C4-2B (cell line): ENCODE data around the gene B9D1.
A peak's percentile ranks its signal among the peaks of the same experiment; 100 is the strongest.

ENCODE experiments used
- H3K27ac ChIP-seq: fragments of 450-650 bp; 2 replicates; pipeline ENCODE4 v1.5.1; 2017
- ZFX ChIP-seq: fragments of 450-650 bp; IDR thresholded peaks from 2 replicates; pipeline ENCODE4 v1.6.1; 2017
- TF ChIP-seq, protein P1 (sequence below): fragments of 450-650 bp; conservative IDR thresholded peaks from 2 replicates; pipeline ENCODE4 v1.5.1; 2017; ENCODE audit warnings: mild to moderate bottlenecking

The B9D1 gene

DNA sequence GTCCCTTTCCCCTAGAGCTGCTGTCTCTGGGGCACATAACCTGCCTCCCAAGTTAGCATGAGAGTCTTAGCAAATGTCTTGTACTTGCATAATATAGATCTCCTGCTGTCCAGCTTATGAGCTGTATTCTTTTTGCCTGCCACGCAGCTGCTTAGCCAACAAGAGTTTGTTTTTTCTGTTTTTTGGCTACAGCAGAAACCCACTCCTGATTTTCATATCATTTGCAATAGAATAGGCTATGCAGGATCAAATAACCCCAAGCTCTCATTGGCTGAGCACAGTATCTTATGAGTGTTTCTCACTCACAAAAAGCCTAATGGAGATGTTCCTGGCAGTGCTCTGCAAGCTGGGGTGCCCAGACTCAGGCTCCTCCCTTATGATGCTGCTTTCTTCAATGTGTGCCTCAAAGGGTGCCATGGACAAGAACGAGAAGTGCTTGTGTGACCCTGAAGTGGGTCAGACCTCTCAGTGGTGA lies 23.1 kb downstream of the B9D1 start:
- no peak for TF ChIP-seq ZFX
- TF ChIP-seq, protein P1, sequence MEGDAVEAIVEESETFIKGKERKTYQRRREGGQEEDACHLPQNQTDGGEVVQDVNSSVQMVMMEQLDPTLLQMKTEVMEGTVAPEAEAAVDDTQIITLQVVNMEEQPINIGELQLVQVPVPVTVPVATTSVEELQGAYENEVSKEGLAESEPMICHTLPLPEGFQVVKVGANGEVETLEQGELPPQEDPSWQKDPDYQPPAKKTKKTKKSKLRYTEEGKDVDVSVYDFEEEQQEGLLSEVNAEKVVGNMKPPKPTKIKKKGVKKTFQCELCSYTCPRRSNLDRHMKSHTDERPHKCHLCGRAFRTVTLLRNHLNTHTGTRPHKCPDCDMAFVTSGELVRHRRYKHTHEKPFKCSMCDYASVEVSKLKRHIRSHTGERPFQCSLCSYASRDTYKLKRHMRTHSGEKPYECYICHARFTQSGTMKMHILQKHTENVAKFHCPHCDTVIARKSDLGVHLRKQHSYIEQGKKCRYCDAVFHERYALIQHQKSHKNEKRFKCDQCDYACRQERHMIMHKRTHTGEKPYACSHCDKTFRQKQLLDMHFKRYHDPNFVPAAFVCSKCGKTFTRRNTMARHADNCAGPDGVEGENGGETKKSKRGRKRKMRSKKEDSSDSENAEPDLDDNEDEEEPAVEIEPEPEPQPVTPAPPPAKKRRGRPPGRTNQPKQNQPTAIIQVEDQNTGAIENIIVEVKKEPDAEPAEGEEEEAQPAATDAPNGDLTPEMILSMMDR, result no peak
- H3K27ac ChIP-seq, result no peak overlapping the region

DNA sequence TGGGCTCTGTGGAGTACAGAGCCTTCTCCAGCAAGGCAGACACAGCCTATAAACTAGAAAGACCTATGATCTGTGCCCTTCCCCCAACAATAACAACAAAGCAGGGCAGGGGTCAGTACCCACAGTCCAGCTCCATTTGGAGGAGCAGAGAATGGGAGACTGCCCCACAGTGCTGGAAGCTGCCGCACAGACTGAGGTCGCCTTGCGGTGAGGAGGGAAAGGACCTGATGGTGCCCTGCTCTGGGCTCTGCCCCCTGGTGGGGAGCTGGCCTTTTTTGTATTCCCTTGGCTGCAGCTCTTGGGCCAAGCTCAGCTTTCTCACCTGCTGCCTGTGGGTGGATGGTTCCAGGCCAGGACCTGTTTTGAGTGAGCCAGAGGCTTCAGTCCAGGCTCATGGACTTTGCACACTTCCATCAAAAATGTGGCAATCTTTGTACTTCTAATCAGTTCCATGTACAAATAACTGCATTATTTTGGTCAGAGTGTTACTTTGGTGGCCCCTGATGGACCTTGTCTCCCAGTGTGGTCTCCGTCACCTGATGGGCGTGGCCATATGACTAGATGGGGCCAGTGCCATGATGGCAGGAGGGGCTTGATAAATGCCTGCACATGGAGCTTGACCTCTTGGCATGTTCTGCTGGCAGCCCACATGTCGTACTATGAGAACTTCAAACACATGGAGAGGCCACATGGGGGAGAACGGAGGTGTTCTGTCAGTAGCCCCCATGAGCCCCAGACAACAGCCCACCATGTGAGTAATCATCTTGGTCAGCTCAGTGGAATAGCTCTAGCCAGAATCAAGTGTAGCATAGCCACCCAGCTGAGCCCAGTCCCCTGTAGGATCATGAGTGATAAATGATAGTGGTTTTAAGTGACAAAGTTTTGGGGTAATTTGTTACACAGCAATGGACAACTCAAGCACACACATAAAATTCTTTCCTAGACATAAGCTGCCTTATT lies 24.2 kb downstream of the B9D1 start:
- no peak overlapping the region for H3K27ac ChIP-seq
- TF ChIP-seq, protein P1, result peak; percentile 80
- TF ChIP-seq ZFX, result no peak

DNA sequence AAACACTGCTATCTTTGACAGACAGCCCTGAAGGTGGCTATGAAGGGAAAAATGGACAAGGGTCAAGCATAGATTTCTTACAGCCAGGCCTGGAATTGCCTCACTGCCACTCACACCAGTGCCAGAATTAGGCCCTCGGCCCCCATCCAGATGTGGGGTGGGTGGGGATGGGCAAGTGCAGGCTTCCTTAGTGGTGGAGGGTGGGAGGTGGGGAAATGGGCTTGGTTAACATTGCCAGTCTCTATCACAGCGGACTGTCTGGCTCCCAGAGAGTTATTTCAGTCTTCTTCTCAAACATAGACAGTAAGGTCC lies 24.9 kb downstream of the B9D1 start:
- H3K27ac ChIP-seq, result no peak overlapping the region
- no peak for TF ChIP-seq ZFX
- TF ChIP-seq, protein P1, result no peak

DNA sequence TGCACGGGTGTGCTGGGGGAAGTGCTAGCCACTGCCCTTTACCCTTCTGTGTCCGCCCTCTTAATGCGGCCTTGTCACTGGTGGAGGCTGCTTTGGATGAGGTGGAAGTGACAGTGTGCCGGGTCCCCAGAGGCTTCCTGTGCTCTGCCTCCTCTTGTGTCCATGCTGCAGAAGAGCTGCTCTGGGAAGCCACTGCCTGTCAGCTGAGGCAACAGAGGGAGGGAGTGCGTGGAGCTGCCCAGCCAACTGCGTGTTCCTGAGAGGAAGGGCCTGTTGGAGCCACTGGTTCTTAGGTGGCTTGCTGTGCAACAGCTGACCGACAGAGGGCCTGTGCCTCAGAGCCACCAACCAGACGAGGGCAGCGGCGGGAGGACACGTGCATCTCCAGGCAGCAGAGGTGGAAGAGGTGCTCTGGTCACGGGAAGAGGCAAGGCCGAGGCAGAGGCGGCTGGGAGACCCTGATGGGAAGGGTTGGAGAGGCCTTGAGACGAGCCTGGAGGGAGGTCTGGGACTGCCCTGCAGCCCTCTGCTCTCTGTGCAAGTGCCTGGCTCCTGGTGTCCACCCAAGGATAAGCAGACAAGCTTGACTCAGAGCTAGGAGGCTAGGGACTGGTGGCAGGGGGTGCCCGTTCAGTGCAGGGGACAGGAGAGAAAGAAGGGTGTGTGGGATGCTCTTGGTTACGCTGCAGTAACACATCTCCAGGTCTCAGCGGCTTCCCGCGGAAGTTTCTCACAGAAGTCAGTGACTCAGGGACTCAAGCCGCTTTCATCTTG lies 25.4 kb downstream of the B9D1 start:
- H3K27ac ChIP-seq, result no peak overlapping the region
- TF ChIP-seq, protein P1, result no peak
- TF ChIP-seq ZFX, result no peak; the same call in 1 of the 2 replicates

DNA sequence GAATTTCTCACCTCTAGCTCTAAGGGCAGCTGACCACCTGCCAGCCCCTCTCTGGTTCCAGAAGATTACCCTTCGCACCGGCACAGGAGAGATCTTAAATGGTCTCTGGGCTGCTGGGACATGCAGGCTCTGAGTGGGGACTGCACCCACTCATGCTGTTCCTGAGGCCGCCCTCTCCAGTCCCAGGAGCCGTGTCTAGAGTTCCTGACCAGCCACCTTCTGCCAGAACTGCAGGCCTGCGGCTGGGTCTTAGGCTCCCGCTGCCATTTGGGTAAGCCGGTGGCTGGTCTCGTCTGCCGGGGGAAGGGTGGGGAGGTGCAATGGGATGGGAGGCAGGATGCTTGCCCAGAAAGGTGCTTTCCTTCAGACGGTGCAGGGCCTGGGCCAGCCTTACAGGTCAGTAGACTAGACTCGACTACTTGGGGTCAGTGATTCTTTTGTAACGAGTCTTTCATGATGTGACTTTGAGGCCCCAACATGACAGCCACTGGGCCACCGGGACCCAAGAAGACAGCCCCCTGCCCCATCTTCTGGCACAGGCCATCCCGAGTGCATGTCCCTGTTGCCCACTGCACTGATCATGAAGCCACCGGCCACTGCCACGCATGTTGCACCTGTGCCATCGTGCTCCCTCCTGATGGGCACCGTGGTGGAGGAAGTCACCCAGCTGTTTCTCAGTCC lies 26.4 kb downstream of the B9D1 start:
- H3K27ac ChIP-seq, result no peak overlapping the region
- no peak for TF ChIP-seq ZFX
- TF ChIP-seq, protein P1, result no peak

DNA sequence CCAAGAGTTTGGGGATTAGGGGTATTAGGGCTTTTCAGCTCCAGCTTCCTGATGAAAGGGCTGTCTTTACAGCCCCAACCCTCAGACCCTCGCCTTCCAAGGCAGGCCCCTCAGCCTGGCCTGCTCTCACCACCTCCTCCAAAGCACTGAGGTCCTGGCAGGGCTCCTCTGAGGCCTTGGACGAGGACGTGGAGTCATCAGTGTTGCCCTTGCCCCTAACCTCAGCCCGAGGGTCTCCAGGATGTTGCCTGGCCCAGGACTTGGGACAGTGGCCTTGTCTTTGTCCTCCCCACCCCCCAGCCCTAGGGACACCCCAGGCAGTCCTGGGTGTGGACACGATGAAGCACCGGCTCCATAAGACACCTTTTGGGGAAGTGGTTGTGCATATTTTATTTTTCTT lies 28.2 kb downstream of the B9D1 start:
- no peak overlapping the region for H3K27ac ChIP-seq

More for the DNA sequence above, 28.2 kb downstream of the B9D1 start:
- TF ChIP-seq, protein P1, result no peak
- TF ChIP-seq ZFX, result no peak
